Measurements from ENCODE around the gene GPSM3.

The GPSM3 gene

GRCh38 chr6:32183483-32184083, 8.9 kb downstream of the GPSM3 start:
- H3K23ac ChIP-seq (ENCODE audit: low read length): no peak overlapping the region
- no peak overlapping the region for H4K5ac ChIP-seq (ENCODE audit: low read length)
- peaks cover 8% of the 10 kb centered on the region for H3K79me1 ChIP-seq (ENCODE audit: low read length)
- H2BK120ac ChIP-seq (ENCODE audit: low read depth, low read length): no peak overlapping the region
- H3K27me3 ChIP-seq (ENCODE audit: insufficient read depth, low read length, poor library complexity): no peaks in the 10 kb centered on the region
- no peak overlapping the region for H2AK5ac ChIP-seq (ENCODE audit: low read length)
- H2BK15ac ChIP-seq (replicated peaks; ENCODE audit: low read depth): no peak overlapping the region
- H2BK5ac ChIP-seq (ENCODE audit: low read length): no peak overlapping the region
- no peak for DNase-seq
- no peak overlapping the region for H4K8ac ChIP-seq (ENCODE audit: low read depth, low read length)
- H3K4ac ChIP-seq (ENCODE audit: low read depth, low read length): no peak overlapping the region
- H3K4me1 ChIP-seq (ENCODE audit: control insufficient read depth, low read depth, low read length): peaks cover 4% of the 10 kb centered on the region
- H3K27ac ChIP-seq (ENCODE audit: low read depth, low read length): no peak overlapping the region
- H3K18ac ChIP-seq (ENCODE audit: low read length): no peak overlapping the region
- H3K4me2 ChIP-seq (ENCODE audit: low read length): no peak overlapping the region
- no peak overlapping the region for H3K9ac ChIP-seq (ENCODE audit: low read length)
- H3K36me3 ChIP-seq (ENCODE audit: control insufficient read depth, insufficient read depth, low read length): peaks cover 8% of the 10 kb centered on the region
- WGBS (ENCODE audit: extremely low coverage, insufficient coverage, low lambda C conversion rate): no CpG with 5 or more reads among the region's 15 CpGs
- no peak overlapping the region for H3K56ac ChIP-seq (ENCODE audit: low read length)
- no peak overlapping the region for H3K4me3 ChIP-seq (ENCODE audit: low read length)
- peaks cover 11% of the 10 kb centered on the region for H3K79me2 ChIP-seq (ENCODE audit: control insufficient read depth, insufficient read depth, low read length)

DNA sequence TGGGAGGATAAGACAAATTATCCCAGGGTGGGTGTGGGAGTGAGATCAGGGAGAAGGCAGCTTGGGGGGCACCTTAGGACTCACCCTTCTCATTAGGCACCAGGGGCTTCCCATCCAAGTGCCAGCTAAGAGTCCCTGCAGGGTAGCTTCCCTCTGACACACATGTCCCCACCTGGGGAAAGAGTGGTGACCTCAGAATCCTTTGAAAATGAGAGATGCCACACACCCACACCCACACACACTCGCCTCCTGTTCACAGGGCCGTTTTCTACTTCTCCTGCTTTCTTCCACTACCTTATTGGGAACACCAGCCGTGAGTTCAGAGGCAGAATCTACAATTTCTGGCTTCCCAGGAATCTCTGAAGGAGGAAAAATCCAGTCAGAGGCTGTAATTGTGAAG, 9.4 kb downstream of the GPSM3 start:
- Histone ChIP-seq H3K4ac (ENCODE audit: low read depth, low read length) (no peak overlapping the region), H2BK5ac (ENCODE audit: low read length) (no peak overlapping the region), H3K56ac (ENCODE audit: low read length) (no peak overlapping the region), H3K27me3 (ENCODE audit: insufficient read depth, low read length, poor library complexity) (no peaks in the 10 kb centered on the region), H2BK15ac (replicated peaks; ENCODE audit: low read depth) (no peak overlapping the region), H2AK5ac (ENCODE audit: low read length) (no peak overlapping the region), H3K4me3 (ENCODE audit: low read length) (no peak overlapping the region), H3K36me3 (ENCODE audit: control insufficient read depth, insufficient read depth, low read length) (peaks cover 8% of the 10 kb centered on the region), H3K9ac (ENCODE audit: low read length) (no peak overlapping the region), H4K5ac (ENCODE audit: low read length) (no peak overlapping the region), H3K27ac (ENCODE audit: low read depth, low read length) (no peak overlapping the region), H2BK120ac (ENCODE audit: low read depth, low read length) (no peak overlapping the region), H3K79me1 (ENCODE audit: low read length) (peaks cover 8% of the 10 kb centered on the region), H4K8ac (ENCODE audit: low read depth, low read length) (no peak overlapping the region), H3K4me1 (ENCODE audit: control insufficient read depth, low read depth, low read length) (peaks cover 4% of the 10 kb centered on the region), H3K18ac (ENCODE audit: low read length) (no peak overlapping the region), H3K79me2 (ENCODE audit: control insufficient read depth, insufficient read depth, low read length) (peaks cover 9% of the 10 kb centered on the region), H3K23ac (ENCODE audit: low read length) (no peak overlapping the region), H3K4me2 (ENCODE audit: low read length) (no peak overlapping the region)
- no CpG with 5 or more reads among the region's 3 CpGs for WGBS (ENCODE audit: extremely low coverage, insufficient coverage, low lambda C conversion rate)
- DNase-seq: no peak

DNA sequence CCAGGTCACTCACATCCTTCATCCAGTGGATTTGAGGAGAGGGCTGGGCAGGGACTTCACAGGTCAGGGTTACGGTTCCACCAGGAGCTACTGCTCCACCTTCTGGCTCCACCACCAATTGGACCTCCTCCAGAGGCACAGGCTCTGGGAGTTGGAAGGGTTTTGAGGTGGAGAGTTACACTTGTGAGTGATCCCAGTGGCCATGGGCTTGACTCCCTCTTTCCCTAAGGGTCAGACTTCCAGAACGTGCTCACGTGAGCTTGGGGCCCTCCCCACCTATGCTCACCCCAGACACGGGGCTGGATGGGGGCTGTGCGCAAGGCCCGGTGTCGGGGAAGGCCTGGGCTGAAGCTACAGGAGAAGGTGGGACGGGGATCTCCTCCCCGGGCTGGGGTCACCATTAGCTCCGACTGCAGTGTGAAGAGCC, 9.9 kb downstream of the GPSM3 start:
- Histone ChIP-seq H3K4me3 (ENCODE audit: low read length) (no peak overlapping the region), H3K4me2 (ENCODE audit: low read length) (no peak overlapping the region), H3K23ac (ENCODE audit: low read length) (no peak overlapping the region), H2AK5ac (ENCODE audit: low read length) (no peak overlapping the region), H3K79me1 (ENCODE audit: low read length) (peaks cover 5% of the 10 kb centered on the region), H3K4ac (ENCODE audit: low read depth, low read length) (no peak overlapping the region), H4K5ac (ENCODE audit: low read length) (no peak overlapping the region), H3K56ac (ENCODE audit: low read length) (no peak overlapping the region), H2BK15ac (replicated peaks; ENCODE audit: low read depth) (no peak overlapping the region), H3K9ac (ENCODE audit: low read length) (peak overlapping the region; percentile 1), H2BK5ac (ENCODE audit: low read length) (no peak overlapping the region), H3K79me2 (ENCODE audit: control insufficient read depth, insufficient read depth, low read length) (peaks cover 7% of the 10 kb centered on the region), H3K4me1 (ENCODE audit: control insufficient read depth, low read depth, low read length) (peaks cover 4% of the 10 kb centered on the region), H3K18ac (ENCODE audit: low read length) (no peak overlapping the region), H3K27me3 (ENCODE audit: insufficient read depth, low read length, poor library complexity) (no peaks in the 10 kb centered on the region), H2BK120ac (ENCODE audit: low read depth, low read length) (no peak overlapping the region), H4K8ac (ENCODE audit: low read depth, low read length) (no peak overlapping the region), H3K27ac (ENCODE audit: low read depth, low read length) (no peak overlapping the region), H3K36me3 (ENCODE audit: control insufficient read depth, insufficient read depth, low read length) (peaks cover 7% of the 10 kb centered on the region)
- no CpG with 5 or more reads among the region's 10 CpGs for WGBS (ENCODE audit: extremely low coverage, insufficient coverage, low lambda C conversion rate)
- DNase-seq: no peak

- Histone ChIP-seq H3K56ac (ENCODE audit: low read length) (peak overlapping the region; percentile 30), H4K8ac (ENCODE audit: low read depth, low read length) (no peak overlapping the region), H3K4me1 (ENCODE audit: control insufficient read depth, low read depth, low read length) (peaks cover 4% of the 10 kb centered on the region), H3K4me2 (ENCODE audit: low read length) (no peak overlapping the region), H3K9ac (ENCODE audit: low read length) (peak overlapping the region; percentile 1), H3K79me1 (ENCODE audit: low read length) (peaks cover 3% of the 10 kb centered on the region), H4K5ac (ENCODE audit: low read length) (no peak overlapping the region), H3K18ac (ENCODE audit: low read length) (no peak overlapping the region), H3K4ac (ENCODE audit: low read depth, low read length) (no peak overlapping the region), H3K4me3 (ENCODE audit: low read length) (no peak overlapping the region), H3K36me3 (ENCODE audit: control insufficient read depth, insufficient read depth, low read length) (peaks cover 4% of the 10 kb centered on the region), H3K23ac (ENCODE audit: low read length) (no peak overlapping the region), H2AK5ac (ENCODE audit: low read length) (no peak overlapping the region), H3K27ac (ENCODE audit: low read depth, low read length) (no peak overlapping the region), H2BK15ac (replicated peaks; ENCODE audit: low read depth) (no peak overlapping the region), H2BK120ac (ENCODE audit: low read depth, low read length) (no peak overlapping the region), H2BK5ac (ENCODE audit: low read length) (no peak overlapping the region), H3K27me3 (ENCODE audit: insufficient read depth, low read length, poor library complexity) (no peaks in the 10 kb centered on the region), H3K79me2 (ENCODE audit: control insufficient read depth, insufficient read depth, low read length) (peaks cover 7% of the 10 kb centered on the region)
- no CpG with 5 or more reads among the region's 10 CpGs for WGBS (ENCODE audit: extremely low coverage, insufficient coverage, low lambda C conversion rate)
- no peak for DNase-seq
Measured at GRCh38 chr6:32181915-32182529, 10.4 kb downstream of the GPSM3 start.

DNA sequence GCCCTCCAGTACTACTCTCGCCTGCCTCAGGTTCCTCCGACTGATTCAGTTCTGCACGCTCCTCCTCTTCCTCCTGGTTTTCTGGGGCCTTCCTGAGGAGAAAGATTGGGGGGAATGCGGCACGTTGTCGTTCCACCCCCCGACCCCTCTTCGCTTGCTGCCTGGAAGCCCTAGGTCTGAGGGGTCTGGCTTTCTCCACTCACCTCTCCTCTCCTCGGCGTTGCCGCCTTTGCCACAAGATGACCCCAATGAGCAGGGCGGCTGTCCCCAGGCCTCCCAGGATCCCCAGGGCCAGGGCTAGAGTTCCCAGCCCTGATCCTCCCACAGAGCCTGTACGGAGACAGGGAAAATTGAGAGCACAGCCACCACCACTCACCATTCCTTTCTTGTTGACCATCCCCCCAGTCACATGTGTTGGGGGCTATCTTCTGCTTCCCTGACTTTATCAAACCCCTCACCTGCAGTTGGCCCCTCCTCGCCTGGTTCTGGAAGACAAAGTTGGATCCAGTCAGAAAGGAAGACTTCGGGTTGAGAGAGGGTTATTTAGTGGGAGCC, 11.2 kb downstream of the GPSM3 start:
- Histone ChIP-seq H3K27ac (ENCODE audit: low read depth, low read length) (no peak overlapping the region), H2BK5ac (ENCODE audit: low read length) (no peak overlapping the region), H3K4me3 (ENCODE audit: low read length) (no peak overlapping the region), H3K4ac (ENCODE audit: low read depth, low read length) (no peak overlapping the region), H3K79me2 (ENCODE audit: control insufficient read depth, insufficient read depth, low read length) (peaks cover 8% of the 10 kb centered on the region), H3K23ac (ENCODE audit: low read length) (no peak overlapping the region), H3K9ac (ENCODE audit: low read length) (no peak overlapping the region), H3K36me3 (ENCODE audit: control insufficient read depth, insufficient read depth, low read length) (peaks cover 1% of the 10 kb centered on the region), H3K18ac (ENCODE audit: low read length) (no peak overlapping the region), H3K79me1 (ENCODE audit: low read length) (peaks cover 3% of the 10 kb centered on the region), H4K5ac (ENCODE audit: low read length) (no peak overlapping the region), H2BK15ac (replicated peaks; ENCODE audit: low read depth) (no peak overlapping the region), H2AK5ac (ENCODE audit: low read length) (no peak overlapping the region), H3K27me3 (ENCODE audit: insufficient read depth, low read length, poor library complexity) (no peaks in the 10 kb centered on the region), H4K8ac (ENCODE audit: low read depth, low read length) (no peak overlapping the region), H3K4me2 (ENCODE audit: low read length) (no peak overlapping the region), H3K4me1 (ENCODE audit: control insufficient read depth, low read depth, low read length) (peaks cover 9% of the 10 kb centered on the region), H2BK120ac (ENCODE audit: low read depth, low read length) (no peak overlapping the region), H3K56ac (ENCODE audit: low read length) (no peak overlapping the region)
- no peak for DNase-seq
- WGBS (ENCODE audit: extremely low coverage, insufficient coverage, low lambda C conversion rate): no CpG with 5 or more reads among the region's 15 CpGs

Data from mesendoderm (in vitro differentiated cells).